K562 (cell line): Measurements from ENCODE around the gene TMEFF2. TPM values are rescaled to one million over a fixed set of nuclear protein-coding genes. Genes with fewer than 3 reads are reported as not detected.

Experiments used
- ATAC-seq: fragments of 200-7000 bp; cut with Tn5 transposase; 3 replicates; pipeline ENCODE4 v1.9.1; 2020; ENCODE audit warnings: moderate library complexity
- BruUV-seq: library from RNA; stranded (reverse); fragments of 400-500 nt; replicated peaks from 2 replicates; lab custom pipeline; 2021; lab: Mats Ljungman, UMichigan
- CTCF ChIA-PET: fragments of 300-600 bp; formaldehyde crosslinking; extraction: SDS; loops from one replicate; lab custom pipeline; 2021; ENCODE audit warnings: low intra/inter-chr PET ratio; lab: Yijun Ruan, JAX
- POLR2A ChIA-PET: fragments of 300-600, 350-650 bp; sonication (Branson Sonifier 250); formaldehyde crosslinking; extraction: SDS; loops from one replicate; lab custom pipeline; 2021; ENCODE audit warnings: antibody characterized with exemption, inconsistent platforms; lab: Yijun Ruan, JAX
- DNase-seq, 4 experiments: peaks; one replicate each; pipeline versions ENCODE4 v3.0.0 to v3.0.0-alpha.2; 2011 to 2018; ENCODE audit warnings: low spot score in 3 of 4, mixed read lengths in 3 of 4; ENCODE audit errors: extremely low read depth in 1 of 4
- FAIRE-seq: peaks from 2 replicates; lab custom pipeline; 2011; peaks lifted over from hg19 to GRCh38; lab: Jason Lieb, UNC
- H2AFZ ChIP-seq: 2 replicates; pipeline ENCODE4 v1.6.0; 2011; ENCODE audit warnings: low read depth, low read length, control low read depth, inconsistent platforms
- H3K27ac ChIP-seq: fragments of 200-600 bp; 3 replicates; pipeline ENCODE4 v1.8.0; 2011; ENCODE audit warnings: low read depth, mild to moderate bottlenecking, control low read depth, inconsistent platforms, low read length, moderate library complexity, mixed read lengths; ENCODE audit errors: extremely low read depth
- H3K27me3 ChIP-seq, 2 experiments: fragments of 300-600 bp in 1 of 2; 2 replicates in 1 of 2; 3 replicates in 1 of 2; pipeline versions ENCODE4 v1.6.0 to v1.8.0; 2011; ENCODE audit warnings: inconsistent platforms in 2 of 2, low read length in 2 of 2, mild to moderate bottlenecking in 1 of 2, mixed read lengths in 1 of 2, moderate library complexity in 1 of 2; ENCODE audit not compliant: control insufficient read depth in 2 of 2, insufficient read depth in 2 of 2
- H3K36me3 ChIP-seq: fragments of 300-600 bp; 3 replicates; pipeline ENCODE4 v1.8.0; 2011; ENCODE audit warnings: mild to moderate bottlenecking, low read length, inconsistent platforms; ENCODE audit not compliant: control insufficient read depth, insufficient read depth
- H3K4me1 ChIP-seq, 2 experiments: fragments of 200-600 bp in 1 of 2; replicated peaks in 1 of 2; 2 replicates in 1 of 2; 3 replicates in 1 of 2; pipeline versions ENCODE4 v1.5.1 to v1.8.0; 2011; ENCODE audit warnings: inconsistent platforms in 2 of 2, low read length in 2 of 2, mild to moderate bottlenecking in 1 of 2, mixed read lengths in 1 of 2, moderate library complexity in 1 of 2; ENCODE audit not compliant: control insufficient read depth in 2 of 2, insufficient read depth in 2 of 2
- H3K4me2 ChIP-seq: 2 replicates; pipeline ENCODE4 v1.6.1; 2011; ENCODE audit warnings: low read length, control low read depth, inconsistent platforms, mixed read lengths; ENCODE audit not compliant: insufficient read depth
- H3K4me3 ChIP-seq: fragments of 200-600 bp; sonication (generic), shearing (Covaris generic); 2 replicates; pipeline ENCODE4 v1.5.1; 2016; ENCODE audit warnings: control low read depth, inconsistent platforms
- H3K79me2 ChIP-seq: fragments of 200-600 bp; 3 replicates; pipeline ENCODE4 v1.8.0; 2011; ENCODE audit warnings: low read length, inconsistent platforms; ENCODE audit not compliant: control insufficient read depth, insufficient read depth
- H3K9ac ChIP-seq, 2 experiments: 2 replicates each; pipeline versions ENCODE4 v1.6.0 to v1.6.1; 2011; ENCODE audit warnings: low read depth in 2 of 2, low read length in 2 of 2, control low read depth in 1 of 2, inconsistent platforms in 1 of 2, mild to moderate bottlenecking in 1 of 2, mixed read lengths in 1 of 2; ENCODE audit not compliant: insufficient read depth in 1 of 2
- H3K9me1 ChIP-seq: one replicate; pipeline ENCODE4 v1.6.0; 2011; ENCODE audit warnings: inconsistent platforms, mild to moderate bottlenecking, low read length, moderate library complexity; ENCODE audit not compliant: control insufficient read depth, insufficient read depth
- H3K9me3 ChIP-seq: replicated peaks from 2 replicates; pipeline ENCODE4 v1.5.1; 2011; ENCODE audit warnings: low read depth, low read length, inconsistent platforms; ENCODE audit not compliant: control insufficient read depth, insufficient read depth
- H4K20me1 ChIP-seq: replicated peaks from 2 replicates; pipeline ENCODE4 v1.6.1; 2011; ENCODE audit warnings: low read length, inconsistent platforms, mixed read lengths; ENCODE audit not compliant: control insufficient read depth, insufficient read depth
- FOXJ3 ChIP-seq: sonication (generic); formaldehyde crosslinking; IDR thresholded peaks from 2 replicates; pipeline ENCODE4 v1.4.0; 2020; ENCODE audit warnings: mild to moderate bottlenecking, missing genetic modification reagents
- MAFG ChIP-seq: fragments of 450-650 bp; conservative IDR thresholded peaks from 2 replicates; pipeline ENCODE4 v1.6.1; 2016; ENCODE audit warnings: missing genetic modification characterization, missing compliant biosample characterization
- MCM3 ChIP-seq: fragments of 450-650 bp; IDR thresholded peaks from 2 replicates; pipeline ENCODE4 v1.6.1; 2016
- MTA3 ChIP-seq: fragments of 450-650 bp; formaldehyde crosslinking; IDR thresholded peaks from 2 replicates; pipeline ENCODE4 v1.6.1; 2017; ENCODE audit warnings: mild to moderate bottlenecking, borderline replicate concordance
- NFXL1 ChIP-seq: fragments of 450-650 bp; formaldehyde crosslinking; IDR thresholded peaks from 2 replicates; pipeline ENCODE4 v1.4.0; 2021; ENCODE audit warnings: mild to moderate bottlenecking
- PRPF4 ChIP-seq: fragments of 200-400 bp; formaldehyde crosslinking; IDR thresholded peaks from one replicate; pipeline ENCODE4 v1.6.1; 2017; ENCODE audit warnings: low read length, low read depth, mild to moderate bottlenecking; ENCODE audit not compliant: insufficient read depth, poor library complexity, severe bottlenecking
- SLC30A9 ChIP-seq: fragments of 250-450 bp; sonication (Bioruptor Pico); IDR thresholded peaks from 2 replicates; pipeline ENCODE4 v1.8.0; 2022; ENCODE audit warnings: mild to moderate bottlenecking, moderate library complexity
- STAG1 ChIP-seq: sonication (generic); formaldehyde crosslinking; IDR thresholded peaks from 2 replicates; pipeline ENCODE4 v1.5.0; 2020; ENCODE audit warnings: missing genetic modification reagents, borderline replicate concordance
- TAL1 ChIP-seq: fragments of 450-650 bp; IDR thresholded peaks from 2 replicates; pipeline ENCODE4 v1.6.1; 2016; ENCODE audit warnings: mild to moderate bottlenecking
- TARDBP ChIP-seq: fragments of 450-650 bp; IDR thresholded peaks from 2 replicates; pipeline ENCODE4 v1.6.1; 2016
- ZBTB1 ChIP-seq: sonication (generic); formaldehyde crosslinking; IDR thresholded peaks from 2 replicates; pipeline ENCODE4 v1.8.1; 2023; ENCODE audit warnings: missing genetic modification reagents, low read depth, mild to moderate bottlenecking, borderline replicate concordance
- ZBTB8A ChIP-seq: fragments of 450-650 bp; IDR thresholded peaks from 2 replicates; pipeline ENCODE4 v1.6.1; 2018; ENCODE audit warnings: mild to moderate bottlenecking, moderate library complexity; ENCODE audit not compliant: partially characterized antibody
- ZFX ChIP-seq: sonication (generic); formaldehyde crosslinking; IDR thresholded peaks from 2 replicates; pipeline ENCODE4 v1.8.0; 2022; ENCODE audit warnings: mild to moderate bottlenecking, missing genetic modification reagents, moderate library complexity
- ZNF263 ChIP-seq: sonication (generic); formaldehyde crosslinking; IDR thresholded peaks from 2 replicates; pipeline ENCODE4 v1.8.0; 2022; ENCODE audit warnings: mild to moderate bottlenecking, missing genetic modification reagents, borderline replicate concordance
- ZNF583 ChIP-seq: fragments of 250-450 bp; sonication (Bioruptor Pico); IDR thresholded peaks from 2 replicates; pipeline ENCODE4 v1.4.0; 2020
- ZNF586 ChIP-seq: fragments of 450-650 bp; formaldehyde crosslinking; conservative IDR thresholded peaks from 2 replicates; pipeline ENCODE4 v1.4.0; 2020; ENCODE audit warnings: mild to moderate bottlenecking, moderate library complexity
- ZNF707 ChIP-seq: fragments of 250-450 bp; sonication (Bioruptor Pico); conservative IDR thresholded peaks from 2 replicates; pipeline ENCODE4 v1.8.0; 2022; ENCODE audit warnings: inconsistent platforms, mild to moderate bottlenecking, moderate library complexity
- WGBS: fragments of 100-300 bp; shearing (Covaris generic); methylation state at CpG from one replicate; pipeline ENCODE4 v1.1.6; 2016; ENCODE audit warnings: low coverage, mixed read lengths; ENCODE audit not compliant: insufficient coverage; ENCODE audit errors: missing lambda C conversion rate; 5-methylcytosine and 5-hydroxymethylcytosine counted together
- in situ Hi-C: fragments of 300-500 bp; cut with MboI; formaldehyde crosslinking; loops from 4 replicates; pipeline ENCODE4 v1.15.0; 2018; ENCODE audit warnings: inconsistent platforms, mixed read lengths
- intact Hi-C: fragments of 100-400 bp; cut with micrococcal nuclease; formaldehyde crosslinking; loops from 2 replicates; pipeline ENCODE4 v1.14.2; 2022
- polyA plus RNA-seq, 8 experiments: library from polyadenylated mRNA; depleted of rRNA in 4 of 8; stranded (reverse) in 5 of 8; unstranded in 3 of 8; fragments of >200 nt; fragmentation: Nextera tagmentation in 2 of 8; fragmentation: Illumina TruSeq in 1 of 8; extraction: Ambion mirVana in 2 of 8; extraction: Trizol in 1 of 8; gene quantifications; 2 replicates each; pipeline versions ENCODE4 v1.2.1 to v1.2.3, GENCODE V29; 2011 to 2014; ENCODE audit warnings: inconsistent platforms in 1 of 8, missing spikeins in 1 of 8
- total RNA-seq, 7 experiments: library from RNA; depleted of rRNA in 6 of 7; stranded (reverse); fragments of >200 nt in 6 of 7; fragmentation: Illumina TruSeq in 2 of 7; extraction: Trizol in 2 of 7; gene quantifications; 2 replicates each; pipeline versions ENCODE4 v1.2.1 to v1.2.3, GENCODE V29; 2011 to 2021; ENCODE audit warnings: low replicate concordance in 1 of 7
- TF ChIP-seq, protein P1 (sequence below): fragments of 250-450 bp; sonication (Bioruptor Pico); IDR thresholded peaks from 2 replicates; pipeline ENCODE4 v1.8.0; 2022; ENCODE audit warnings: moderate library complexity, mild to moderate bottlenecking, inconsistent platforms
- TF ChIP-seq, protein P2 (sequence below): fragments of 450-650 bp; IDR thresholded peaks from 2 replicates; pipeline ENCODE4 v1.7.0; 2016; ENCODE audit warnings: borderline replicate concordance

Gene TMEFF2
- total and polyA plus RNA-seq, 9 of the 15 experiments (the other 6 are each of a cell fraction or from before 2014, with no cell fraction given): 1.4 TPM; not detected in 8

DNA sequence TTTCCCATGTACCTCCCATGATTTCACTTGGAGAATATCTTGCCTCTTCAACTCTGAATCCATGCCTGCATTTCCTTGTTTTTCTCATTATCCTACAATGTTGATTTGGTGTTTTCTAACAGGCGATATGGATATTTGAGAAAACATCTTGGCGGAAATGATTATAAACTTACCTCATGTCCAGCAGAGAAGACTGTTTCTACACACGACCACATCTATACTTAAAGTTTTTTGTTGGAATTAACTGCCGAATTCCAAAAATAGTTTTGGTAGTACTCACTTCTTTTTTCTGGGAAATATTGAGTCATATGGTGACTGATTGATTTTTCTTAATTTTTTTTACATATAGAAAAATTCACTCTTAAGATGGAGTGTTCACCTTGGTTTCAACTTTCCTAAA is 41.4 kb upstream of the TMEFF2 start:
- no peak overlapping the region for H2AFZ ChIP-seq
- no peak for FAIRE-seq
- TF ChIP-seq MTA3: no peak
- TF ChIP-seq, protein P1, sequence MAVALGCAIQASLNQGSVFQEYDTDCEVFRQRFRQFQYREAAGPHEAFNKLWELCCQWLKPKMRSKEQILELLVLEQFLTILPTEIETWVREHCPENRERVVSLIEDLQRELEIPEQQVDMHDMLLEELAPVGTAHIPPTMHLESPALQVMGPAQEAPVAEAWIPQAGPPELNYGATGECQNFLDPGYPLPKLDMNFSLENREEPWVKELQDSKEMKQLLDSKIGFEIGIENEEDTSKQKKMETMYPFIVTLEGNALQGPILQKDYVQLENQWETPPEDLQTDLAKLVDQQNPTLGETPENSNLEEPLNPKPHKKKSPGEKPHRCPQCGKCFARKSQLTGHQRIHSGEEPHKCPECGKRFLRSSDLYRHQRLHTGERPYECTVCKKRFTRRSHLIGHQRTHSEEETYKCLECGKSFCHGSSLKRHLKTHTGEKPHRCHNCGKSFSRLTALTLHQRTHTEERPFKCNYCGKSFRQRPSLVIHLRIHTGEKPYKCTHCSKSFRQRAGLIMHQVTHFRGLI (CRISPR knock-in tag): no peak
- no peak for TF ChIP-seq ZBTB8A
- no peak for TF ChIP-seq NFXL1 (CRISPR knock-in tag)
- no peak for TF ChIP-seq ZNF707
- TF ChIP-seq MCM3: no peak
- no peak for TF ChIP-seq FOXJ3 (CRISPR knock-in tag)
- TF ChIP-seq ZNF586 (CRISPR knock-in tag): no peak
- no peak for TF ChIP-seq SLC30A9 (CRISPR knock-in tag)
- no peak for TF ChIP-seq ZNF263 (CRISPR knock-in tag)
- no peak for TF ChIP-seq TARDBP
- no peak for TF ChIP-seq ZFX (CRISPR knock-in tag)
- TF ChIP-seq MAFG (tag): no peak
- no peak for TF ChIP-seq STAG1 (CRISPR knock-in tag)
- TF ChIP-seq, protein P2, sequence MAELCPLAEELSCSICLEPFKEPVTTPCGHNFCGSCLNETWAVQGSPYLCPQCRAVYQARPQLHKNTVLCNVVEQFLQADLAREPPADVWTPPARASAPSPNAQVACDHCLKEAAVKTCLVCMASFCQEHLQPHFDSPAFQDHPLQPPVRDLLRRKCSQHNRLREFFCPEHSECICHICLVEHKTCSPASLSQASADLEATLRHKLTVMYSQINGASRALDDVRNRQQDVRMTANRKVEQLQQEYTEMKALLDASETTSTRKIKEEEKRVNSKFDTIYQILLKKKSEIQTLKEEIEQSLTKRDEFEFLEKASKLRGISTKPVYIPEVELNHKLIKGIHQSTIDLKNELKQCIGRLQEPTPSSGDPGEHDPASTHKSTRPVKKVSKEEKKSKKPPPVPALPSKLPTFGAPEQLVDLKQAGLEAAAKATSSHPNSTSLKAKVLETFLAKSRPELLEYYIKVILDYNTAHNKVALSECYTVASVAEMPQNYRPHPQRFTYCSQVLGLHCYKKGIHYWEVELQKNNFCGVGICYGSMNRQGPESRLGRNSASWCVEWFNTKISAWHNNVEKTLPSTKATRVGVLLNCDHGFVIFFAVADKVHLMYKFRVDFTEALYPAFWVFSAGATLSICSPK: no peak
- no peak for TF ChIP-seq ZBTB1
- TF ChIP-seq PRPF4: no peak
- no peak for TF ChIP-seq TAL1
- TF ChIP-seq ZNF583: no peak

More for the DNA sequence above, 41.4 kb upstream of the TMEFF2 start:
- no peak overlapping the region for H3K9ac ChIP-seq
- BruUV-seq: no TSS peak
- no peaks in the 10 kb centered on the region for H3K4me1 ChIP-seq
- in situ Hi-C loops: no loop called here
- intact Hi-C loops: no loop called here
- no peaks in the 10 kb centered on the region for H3K9me1 ChIP-seq
- DNase-seq: no peak
- ATAC-seq: no peak
- POLR2A ChIA-PET: no interaction called here
- WGBS: 0% methylated on average over 4 of the region's 4 CpGs
- no peaks in the 10 kb centered on the region for H3K9me3 ChIP-seq
- H4K20me1 ChIP-seq: no peaks in the 10 kb centered on the region
- H3K36me3 ChIP-seq: no peaks in the 10 kb centered on the region
- H3K79me2 ChIP-seq: no peaks in the 10 kb centered on the region
- H3K4me3 ChIP-seq: no peak overlapping the region
- CTCF ChIA-PET: no interaction called here
- H3K4me2 ChIP-seq: no peak overlapping the region
- H3K27ac ChIP-seq: no peak overlapping the region
- H3K27me3 ChIP-seq: no peaks in the 10 kb centered on the region
